ENCODE data around the gene EPB41L4B.
"Not testable (repeated sequence)": the region's sequence is repeated elsewhere in the genome, so short reads cannot be mapped to it uniquely, and the experiment has no call there.

Gene EPB41L4B

GRCh38 chr9:109295221-109296130 lies 25.4 kb downstream of the EPB41L4B start:
- DNase-seq, result no peak

GRCh38 chr9:109290385-109290784 lies 30.5 kb downstream of the EPB41L4B start:
- no peak for DNase-seq

GRCh38 chr9:109289931-109290330 lies 30.9 kb downstream of the EPB41L4B start:
- no peak for DNase-seq

- no peak for DNase-seq
These were observed 31.7 kb downstream of the EPB41L4B start for GRCh38 chr9:109289186-109289585.

GRCh38 chr9:109286981-109287380 lies 33.9 kb downstream of the EPB41L4B start:
- no peak for DNase-seq

- DNase-seq, result no peak
These were observed 34.3 kb downstream of the EPB41L4B start for GRCh38 chr9:109286571-109286977.

- not testable (repeated sequence) for DNase-seq
These were observed 37.2 kb downstream of the EPB41L4B start for GRCh38 chr9:109283672-109284071.

GRCh38 chr9:109283012-109283411 lies 37.8 kb downstream of the EPB41L4B start:
- no peak for DNase-seq

- no peak for DNase-seq
These were observed 38.6 kb downstream of the EPB41L4B start for GRCh38 chr9:109282302-109282701.

GRCh38 chr9:109281518-109281917 lies 39.3 kb downstream of the EPB41L4B start:
- no peak for DNase-seq

GRCh38 chr9:109278848-109279247 lies 42.0 kb downstream of the EPB41L4B start:
- DNase-seq, result no peak

- no peak for DNase-seq
These were observed 42.6 kb downstream of the EPB41L4B start for GRCh38 chr9:109278216-109278615.

- DNase-seq, result no peak
These were observed 43.4 kb downstream of the EPB41L4B start for GRCh38 chr9:109277451-109277850.

GRCh38 chr9:109276469-109277440 lies 44.1 kb downstream of the EPB41L4B start:
- no peak for DNase-seq

- no peak for DNase-seq
These were observed 45.8 kb downstream of the EPB41L4B start for GRCh38 chr9:109274884-109275730.

- DNase-seq, result no peak
These were observed 47.0 kb downstream of the EPB41L4B start for GRCh38 chr9:109273869-109274268.

GRCh38 chr9:109272745-109273144 lies 48.1 kb downstream of the EPB41L4B start:
- DNase-seq, result no peak

GRCh38 chr9:109272045-109272444 lies 48.8 kb downstream of the EPB41L4B start:
- no peak for DNase-seq

- no peak for DNase-seq
These were observed 49.6 kb downstream of the EPB41L4B start for GRCh38 chr9:109270971-109271925.

GRCh38 chr9:109270441-109270840 lies 50.4 kb downstream of the EPB41L4B start:
- DNase-seq, result no peak

- DNase-seq, result no peak
These were observed 51.0 kb downstream of the EPB41L4B start for GRCh38 chr9:109269839-109270238.

Data from stimulated activated CD4-positive, alpha-beta T cell treated with anti-CD3 and anti-CD28 coated beads, Interleukin-15, amount 100 ng/mL, for 24 hours (primary cell).